ENCODE data around the gene EEFSEC. TPM values are rescaled to one million over a fixed set of nuclear protein-coding genes. Genes with fewer than 3 reads are reported as not detected.

The EEFSEC gene
- total RNA-seq, 1 donor from 2014 or later, result 5.7 TPM

GRCh38 chr3:128353361-128353965 is 200.2 kb downstream of the EEFSEC start:
- DNase-seq, result no peak

DNA sequence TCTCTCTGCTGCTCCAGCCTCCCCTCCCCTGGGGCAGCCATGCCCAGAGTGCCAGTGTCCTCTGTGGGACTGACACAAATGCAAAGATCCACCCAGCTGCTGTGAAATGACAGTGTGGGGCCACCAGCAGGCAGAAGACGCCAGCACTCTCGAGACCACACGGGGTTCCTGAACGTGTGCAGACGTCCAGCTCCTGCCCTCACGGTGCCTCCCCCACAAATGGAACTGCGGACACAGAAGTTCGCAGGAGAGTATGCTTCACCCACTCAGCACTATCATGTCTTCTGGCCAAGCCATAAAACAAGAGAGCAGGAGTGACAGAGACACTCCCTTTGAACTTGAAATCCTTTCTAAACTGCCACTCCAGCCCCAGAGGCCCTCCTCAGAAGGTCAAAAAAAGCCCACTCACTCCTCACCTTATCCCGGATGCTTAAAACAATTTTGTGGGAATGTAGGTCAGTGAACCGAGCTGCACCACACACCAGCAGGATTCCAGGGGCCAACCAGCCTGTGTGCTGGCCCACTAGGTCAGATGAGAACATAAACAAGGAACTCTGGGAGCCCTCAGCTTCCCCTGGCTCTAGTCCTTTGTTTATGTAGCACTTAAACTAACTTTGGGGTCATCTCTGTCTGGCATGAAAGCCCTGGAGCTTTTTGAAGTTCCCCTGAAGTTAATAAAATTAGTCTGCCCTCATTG is 200.9 kb downstream of the EEFSEC start:
- no peak for DNase-seq

DNA sequence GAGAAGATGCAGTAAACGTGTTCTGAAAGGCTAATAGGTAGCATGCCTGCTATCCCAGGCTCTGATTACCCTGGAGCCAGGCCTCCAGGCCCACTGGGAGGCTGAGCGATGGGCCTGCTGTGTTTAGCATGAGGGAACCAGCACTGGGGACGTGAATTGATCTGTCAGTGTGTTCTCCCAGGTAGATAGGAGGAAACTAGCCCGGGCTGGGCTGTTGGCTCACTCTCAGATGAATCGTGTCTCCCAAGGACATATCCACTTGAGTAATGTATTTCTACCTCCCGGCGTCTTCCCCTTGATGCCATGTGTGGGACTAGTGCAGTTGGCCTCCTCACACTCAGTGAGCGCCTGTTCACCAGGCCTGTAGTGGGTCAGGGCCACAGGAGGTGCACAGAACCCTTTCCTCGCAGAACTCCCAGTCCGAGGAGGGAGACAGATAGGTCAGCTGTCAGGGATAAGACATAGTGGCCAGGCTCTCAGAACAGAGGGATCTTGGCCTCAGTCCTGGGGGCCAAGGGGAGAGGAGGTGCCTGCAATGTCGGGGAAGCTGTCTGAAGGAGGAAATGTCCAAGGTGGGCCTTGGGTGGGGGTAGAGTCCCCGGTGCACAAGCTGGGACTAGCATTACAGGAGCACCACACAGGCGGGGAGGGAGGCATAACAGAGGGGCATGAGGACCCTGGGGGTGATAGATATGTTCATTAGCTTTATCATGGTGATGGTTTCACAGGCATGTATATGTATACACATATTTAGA is 201.7 kb downstream of the EEFSEC start:
- DNase-seq, result no peak

DNA sequence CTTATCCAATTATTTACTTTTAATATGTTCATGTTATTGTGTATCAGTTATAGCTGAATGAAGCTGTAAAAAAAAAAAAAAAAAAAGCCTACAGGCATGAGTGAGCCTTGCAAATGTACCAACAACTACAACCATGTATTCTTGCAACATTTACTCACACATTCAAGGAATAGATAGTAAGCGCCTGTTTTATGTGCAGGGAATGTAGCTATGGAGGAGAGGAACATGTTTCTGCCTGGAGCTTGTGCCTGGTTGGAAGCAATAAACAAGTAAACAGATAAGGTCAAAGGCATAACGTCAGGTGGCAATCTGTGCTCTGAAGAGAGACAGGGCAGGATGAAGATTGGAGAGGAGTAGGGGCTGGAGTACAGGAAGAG is 202.2 kb downstream of the EEFSEC start:
- no peak for DNase-seq

- DNase-seq, result no peak
Measured at GRCh38 chr3:128356822-128357221, 203.5 kb downstream of the EEFSEC start.

DNA sequence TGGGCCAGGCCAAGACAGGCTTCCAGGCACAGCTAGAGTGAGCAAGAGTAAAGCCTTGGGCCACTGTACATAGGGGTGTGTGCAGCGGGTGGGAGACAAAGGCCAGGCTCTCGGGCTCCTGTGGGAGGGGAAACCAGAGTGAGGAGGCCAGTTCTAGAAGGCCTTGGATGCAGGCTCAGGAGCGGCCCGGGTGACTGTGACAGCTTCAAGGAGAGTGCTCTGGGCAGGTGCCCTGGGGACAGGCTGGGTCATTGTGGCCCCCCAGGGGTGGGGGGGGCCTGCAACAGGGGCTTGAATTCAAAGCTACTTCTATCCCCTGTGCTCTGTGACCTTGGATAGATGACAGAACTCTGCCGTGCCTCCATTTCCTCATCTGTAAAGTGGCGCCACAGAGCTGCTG is 204.3 kb downstream of the EEFSEC start:
- no peak for DNase-seq

DNA sequence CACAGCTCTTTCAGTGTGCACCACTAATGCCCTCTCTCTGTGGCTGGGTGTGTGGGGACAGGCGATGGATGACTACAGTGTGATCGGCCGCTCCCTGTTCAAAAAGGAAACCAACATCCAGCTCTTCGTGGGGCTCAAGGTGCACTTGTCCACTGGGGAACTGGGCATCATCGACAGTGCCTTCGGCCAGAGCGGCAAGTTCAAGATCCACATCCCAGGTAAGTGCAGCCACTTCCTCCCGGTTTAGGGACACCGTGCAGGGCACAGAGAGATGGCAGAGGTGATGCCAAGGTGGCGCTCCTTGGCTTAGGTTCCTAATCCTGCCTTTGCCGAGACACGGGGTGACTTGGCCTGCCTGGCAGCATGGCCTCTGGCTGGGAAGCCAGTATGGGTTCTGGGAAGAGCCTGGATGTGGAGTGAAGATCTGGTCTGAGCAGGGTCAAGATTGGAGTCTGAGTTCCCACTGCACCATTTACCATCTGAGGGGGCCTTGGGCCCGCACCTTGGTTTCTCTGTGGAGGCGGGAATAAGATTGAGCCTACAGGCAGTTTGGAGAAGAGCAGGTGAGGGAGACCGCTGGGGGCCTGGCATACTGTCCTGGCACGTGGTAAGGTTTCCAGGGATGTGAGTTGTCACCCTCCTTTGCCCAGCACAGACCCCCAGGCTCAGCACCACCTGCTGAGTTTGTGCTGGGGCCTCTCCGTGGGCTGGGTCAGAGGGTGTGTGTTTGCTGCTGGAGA is 205.0 kb downstream of the EEFSEC start:
- DNase-seq, result no peak

DNA sequence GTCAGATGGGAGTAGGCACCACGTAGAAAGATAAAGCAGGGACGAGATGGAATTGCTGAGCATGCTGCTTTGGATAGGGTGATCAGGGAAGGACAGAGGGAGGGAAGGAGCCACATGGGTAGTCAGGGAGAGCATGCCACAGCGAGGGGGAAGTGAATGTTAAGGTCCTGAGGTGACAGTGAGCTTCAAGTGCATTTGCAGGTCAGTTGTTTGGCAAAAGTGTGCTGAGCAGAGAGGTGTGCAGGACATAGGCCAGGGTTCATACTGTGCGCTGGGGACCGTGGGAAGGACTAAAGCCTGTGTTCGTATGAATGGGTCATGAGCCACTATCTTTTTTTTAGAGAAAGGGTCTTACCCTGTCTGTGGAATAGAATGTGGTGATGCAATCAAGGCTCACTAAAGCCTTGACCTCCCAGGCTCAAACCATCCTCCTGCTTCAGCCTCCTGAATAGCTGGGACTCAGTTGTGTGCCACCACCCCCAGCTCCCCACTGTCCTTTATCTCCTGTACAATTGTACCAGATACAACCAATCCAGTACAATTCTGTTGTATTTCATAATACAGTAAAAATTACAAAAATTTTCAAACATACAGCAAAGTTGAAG is 205.9 kb downstream of the EEFSEC start:
- no peak for DNase-seq

DNA sequence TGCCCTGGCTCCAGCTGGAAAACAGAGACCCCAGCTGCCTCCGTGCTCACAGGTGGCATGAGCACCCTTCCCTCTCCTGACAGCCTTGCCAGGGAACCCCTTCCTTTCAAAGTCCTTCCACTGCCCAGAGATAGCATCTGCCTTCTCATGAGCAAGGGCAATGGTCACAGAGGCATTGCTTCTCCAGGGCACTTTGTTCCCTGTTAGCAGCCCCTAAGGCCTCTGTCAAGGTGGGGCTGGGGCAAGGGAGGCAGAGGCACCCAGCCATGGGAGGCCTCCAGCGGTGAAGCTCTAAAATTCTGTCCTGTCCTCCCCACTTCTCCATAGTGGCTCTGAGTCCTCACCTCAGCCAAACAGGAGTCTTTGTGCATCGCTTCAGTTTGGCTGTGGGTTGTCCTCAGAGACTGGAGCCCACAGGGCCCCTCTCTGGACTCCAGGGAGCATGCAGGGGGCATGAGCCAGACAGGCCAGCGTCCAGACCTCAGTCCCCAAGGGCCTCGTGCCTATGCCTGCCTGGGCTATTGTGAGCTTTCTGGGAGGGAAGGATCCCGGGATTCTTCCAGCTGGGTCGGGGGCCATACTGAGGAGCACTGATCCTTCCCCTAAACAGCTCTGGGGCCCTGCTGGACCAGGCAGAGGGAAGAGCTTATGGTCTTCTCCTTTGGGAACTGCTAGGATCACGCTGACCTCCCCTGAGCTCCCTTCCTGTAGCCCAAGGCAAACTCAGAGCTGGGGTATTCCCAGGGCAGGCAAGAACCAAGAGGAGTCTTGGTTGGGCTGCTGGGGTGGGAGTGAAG is 206.8 kb downstream of the EEFSEC start:
- DNase-seq, result no peak

GRCh38 chr3:128360705-128361271 is 207.5 kb downstream of the EEFSEC start:
- no peak for DNase-seq

DNA sequence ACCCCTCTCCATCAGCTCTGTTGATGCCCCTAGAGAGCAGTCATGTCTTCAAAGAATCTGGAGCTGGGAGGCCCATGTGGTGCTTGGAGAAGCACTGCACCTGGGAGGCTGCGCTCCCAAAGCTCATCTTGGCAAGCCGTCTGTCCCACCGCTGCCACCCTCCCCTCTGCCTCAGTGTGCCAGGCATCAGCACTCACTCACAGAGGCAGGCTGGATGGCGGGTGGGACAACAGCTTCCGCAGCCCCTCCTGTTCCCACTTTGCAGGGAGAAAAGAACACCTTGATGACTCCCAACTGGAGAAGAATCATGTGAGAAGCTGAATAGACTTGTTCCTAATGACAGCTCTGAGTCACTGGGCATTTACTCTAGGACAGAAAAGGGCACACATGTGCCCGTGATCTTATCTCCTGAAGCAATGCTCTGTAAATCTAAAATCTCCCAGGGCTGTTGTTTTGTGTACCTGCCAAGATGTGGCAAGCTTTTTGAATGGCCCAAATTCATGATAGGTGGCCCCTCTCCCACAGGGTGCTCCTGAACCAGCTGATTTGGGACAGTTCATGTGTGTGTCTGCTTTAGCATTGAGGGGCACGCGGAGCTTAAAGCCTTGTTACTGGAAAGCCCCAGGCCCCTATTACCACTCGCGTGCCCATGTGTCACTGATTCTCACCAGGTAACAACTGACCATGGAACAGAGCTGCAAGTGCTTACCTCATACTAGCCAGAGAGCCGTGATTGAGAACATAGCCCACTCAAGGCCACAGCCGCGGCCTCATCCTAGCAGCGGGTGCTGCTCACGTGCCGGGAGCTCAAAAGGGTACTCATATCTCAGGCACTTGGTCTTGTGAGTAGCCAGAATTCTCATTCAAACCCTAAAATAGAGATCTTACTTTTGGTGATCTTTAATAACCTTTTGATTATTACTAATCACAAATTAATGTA is 209.0 kb downstream of the EEFSEC start:
- no peak for DNase-seq

GRCh38 chr3:128364291-128364690 is 211.0 kb downstream of the EEFSEC start:
- no peak for DNase-seq

GRCh38 chr3:128364808-128365360 is 211.6 kb downstream of the EEFSEC start:
- no peak for DNase-seq

DNA sequence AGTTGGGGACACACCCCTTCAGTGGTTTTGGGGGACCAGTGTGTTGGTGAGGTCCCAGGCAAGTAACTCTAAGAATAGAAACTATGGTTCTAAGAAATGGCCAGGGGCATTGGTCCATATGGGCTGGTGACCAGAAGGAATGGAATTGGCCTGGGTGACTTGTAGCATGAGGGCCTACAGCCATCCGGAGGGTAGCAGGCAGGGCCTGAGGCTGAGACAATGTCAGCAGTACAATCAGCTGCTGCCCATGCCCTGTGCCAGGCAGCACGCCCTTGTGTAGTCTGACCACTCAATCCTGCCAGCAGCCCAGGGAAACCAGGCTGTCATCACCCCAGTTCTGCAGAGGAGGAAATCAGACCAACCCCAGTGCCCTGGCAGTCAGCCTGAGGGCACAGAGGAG is 212.9 kb downstream of the EEFSEC start:
- DNase-seq, result no peak

DNA sequence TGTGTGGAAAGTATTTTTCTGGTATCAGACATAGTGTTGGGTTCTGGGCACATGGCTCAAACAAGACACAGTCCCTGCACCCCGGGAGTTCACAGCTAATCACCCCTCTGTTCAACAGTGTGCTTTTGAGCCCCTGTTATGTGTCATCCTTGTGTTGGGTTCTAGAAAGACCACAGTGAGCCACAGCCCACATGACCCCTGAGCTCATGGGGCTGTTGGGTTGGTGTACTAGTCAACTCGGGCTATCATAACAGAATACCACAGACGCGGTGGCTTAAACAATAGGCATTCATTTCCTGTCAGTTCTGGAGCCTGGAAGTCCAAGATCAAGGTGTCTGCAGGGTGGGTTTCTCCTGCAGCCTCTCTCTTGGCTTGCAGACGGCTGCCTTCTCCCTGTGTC is 213.4 kb downstream of the EEFSEC start:
- no peak for DNase-seq

- DNase-seq, result no peak
Measured at GRCh38 chr3:128367221-128367620, 213.9 kb downstream of the EEFSEC start.

DNA sequence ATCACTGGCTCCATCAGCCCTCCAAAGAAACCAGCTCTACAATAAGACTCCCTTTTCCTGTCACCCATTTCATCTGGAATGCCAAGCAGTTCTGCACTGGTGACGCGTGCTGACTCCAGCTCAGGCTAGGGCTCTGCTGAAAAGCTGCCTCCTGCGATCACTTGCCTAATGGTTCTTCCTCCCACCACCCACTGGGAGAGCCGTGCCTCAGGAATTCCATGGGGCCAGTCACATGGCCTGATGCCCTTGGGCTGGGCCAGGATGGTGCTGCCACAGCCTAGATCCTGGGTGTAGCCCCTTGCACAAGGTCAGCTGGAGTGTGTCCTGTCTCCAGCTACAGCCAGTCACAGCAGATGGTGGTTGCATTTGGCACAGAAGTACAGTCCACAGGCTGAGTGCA is 214.5 kb downstream of the EEFSEC start:
- DNase-seq, result no peak

GRCh38 chr3:128368626-128369025 is 215.3 kb downstream of the EEFSEC start:
- no peak for DNase-seq

- DNase-seq, result peak; percentile 3
Measured at GRCh38 chr3:128369121-128369703, 215.9 kb downstream of the EEFSEC start.

Data from skin of body (tissue), 2 donors.